HG03097 (cell line): Measurements from ENCODE around the gene IL6.

Experiments used
- ATAC-seq: cut with Tn5 transposase; IDR thresholded peaks from one replicate; pipeline ENCODE4 v1.9.1; 2021; ENCODE audit not compliant: unreplicated experiment, low FRiP score

The IL6 gene

GRCh38 chr7:22724861-22725260 lies 2.1 kb upstream of the IL6 start:
- ATAC-seq: no peak

DNA sequence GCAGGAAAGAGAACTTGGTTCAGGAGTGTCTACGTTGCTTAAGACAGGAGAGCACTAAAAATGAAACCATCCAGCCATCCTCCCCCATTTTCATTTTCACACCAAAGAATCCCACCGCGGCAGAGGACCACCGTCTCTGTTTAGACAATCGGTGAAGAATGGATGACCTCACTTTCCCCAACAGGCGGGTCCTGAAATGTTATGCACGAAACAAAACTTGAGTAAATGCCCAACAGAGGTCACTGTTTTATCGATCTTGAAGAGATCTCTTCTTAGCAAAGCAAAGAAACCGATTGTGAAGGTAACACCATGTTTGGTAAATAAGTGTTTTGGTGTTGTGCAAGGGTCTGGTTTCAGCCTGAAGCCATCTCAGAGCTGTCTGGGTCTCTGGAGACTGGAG lies 1.4 kb upstream of the IL6 start:
- ATAC-seq: no peak

DNA sequence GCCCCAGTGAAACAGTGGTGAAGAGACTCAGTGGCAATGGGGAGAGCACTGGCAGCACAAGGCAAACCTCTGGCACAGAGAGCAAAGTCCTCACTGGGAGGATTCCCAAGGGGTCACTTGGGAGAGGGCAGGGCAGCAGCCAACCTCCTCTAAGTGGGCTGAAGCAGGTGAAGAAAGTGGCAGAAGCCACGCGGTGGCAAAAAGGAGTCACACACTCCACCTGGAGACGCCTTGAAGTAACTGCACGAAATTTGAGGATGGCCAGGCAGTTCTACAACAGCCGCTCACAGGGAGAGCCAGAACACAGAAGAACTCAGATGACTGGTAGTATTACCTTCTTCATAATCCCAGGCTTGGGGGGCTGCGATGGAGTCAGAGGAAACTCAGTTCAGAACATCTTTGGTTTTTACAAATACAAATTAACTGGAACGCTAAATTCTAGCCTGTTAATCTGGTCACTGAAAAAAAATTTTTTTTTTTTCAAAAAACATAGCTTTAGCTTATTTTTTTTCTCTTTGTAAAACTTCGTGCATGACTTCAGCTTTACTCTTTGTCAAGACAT lies 574 bp upstream of the IL6 start:
- peak; percentile 60 for ATAC-seq

- ATAC-seq: no peak
These were observed 675 bp downstream of the IL6 start for GRCh38 chr7:22727714-22728035.

GRCh38 chr7:22728401-22729029 lies 1.5 kb downstream of the IL6 start:
- ATAC-seq: no peak

DNA sequence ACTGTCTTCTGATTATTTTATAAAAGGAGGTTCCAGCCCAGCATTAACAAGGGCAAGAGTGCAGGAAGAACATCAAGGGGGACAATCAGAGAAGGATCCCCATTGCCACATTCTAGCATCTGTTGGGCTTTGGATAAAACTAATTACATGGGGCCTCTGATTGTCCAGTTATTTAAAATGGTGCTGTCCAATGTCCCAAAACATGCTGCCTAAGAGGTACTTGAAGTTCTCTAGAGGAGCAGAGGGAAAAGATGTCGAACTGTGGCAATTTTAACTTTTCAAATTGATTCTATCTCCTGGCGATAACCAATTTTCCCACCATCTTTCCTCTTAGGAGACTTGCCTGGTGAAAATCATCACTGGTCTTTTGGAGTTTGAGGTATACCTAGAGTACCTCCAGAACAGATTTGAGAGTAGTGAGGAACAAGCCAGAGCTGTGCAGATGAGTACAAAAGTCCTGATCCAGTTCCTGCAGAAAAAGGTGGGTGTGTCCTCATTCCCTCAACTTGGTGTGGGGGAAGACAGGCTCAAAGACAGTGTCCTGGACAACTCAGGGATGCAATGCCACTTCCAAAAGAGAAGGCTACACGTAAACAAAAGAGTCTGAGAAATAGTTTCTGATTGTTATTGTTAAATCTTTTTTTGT lies 2.3 kb downstream of the IL6 start:
- ATAC-seq: no peak

DNA sequence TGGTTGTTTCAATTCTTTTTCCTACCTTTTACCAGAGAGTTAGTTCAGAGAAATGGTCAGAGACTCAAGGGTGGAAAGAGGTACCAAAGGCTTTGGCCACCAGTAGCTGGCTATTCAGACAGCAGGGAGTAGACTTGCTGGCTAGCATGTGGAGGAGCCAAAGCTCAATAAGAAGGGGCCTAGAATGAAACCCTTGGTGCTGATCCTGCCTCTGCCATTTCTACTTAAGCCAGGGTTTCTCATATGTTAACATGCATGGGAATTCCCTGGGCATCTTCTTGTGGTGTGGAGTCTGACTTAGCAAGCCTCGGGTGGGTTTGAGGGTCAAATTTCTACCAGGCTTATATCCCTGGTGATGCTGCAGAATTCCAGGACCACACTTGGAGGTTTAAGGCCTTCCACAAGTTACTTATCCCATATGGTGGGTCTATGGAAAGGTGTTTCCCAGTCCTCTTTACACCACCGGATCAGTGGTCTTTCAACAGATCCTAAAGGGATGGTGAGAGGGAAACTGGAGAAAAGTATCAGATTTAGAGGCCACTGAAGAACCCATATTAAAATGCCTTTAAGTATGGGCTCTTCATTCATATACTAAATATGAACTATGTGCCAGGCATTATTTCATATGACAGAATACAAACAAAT lies 3.2 kb downstream of the IL6 start:
- ATAC-seq: no peak

GRCh38 chr7:22730921-22731654 lies 4.1 kb downstream of the IL6 start:
- ATAC-seq: no peak

- ATAC-seq: no peak
These were observed 4.8 kb downstream of the IL6 start for GRCh38 chr7:22731766-22732165.

- no peak for ATAC-seq
These were observed 5.6 kb downstream of the IL6 start for GRCh38 chr7:22732556-22733126.

- no peak for ATAC-seq
These were observed 6.8 kb downstream of the IL6 start for GRCh38 chr7:22733761-22734160.

- no peak for ATAC-seq
These were observed 16.0 kb downstream of the IL6 start for GRCh38 chr7:22743014-22743413.

DNA sequence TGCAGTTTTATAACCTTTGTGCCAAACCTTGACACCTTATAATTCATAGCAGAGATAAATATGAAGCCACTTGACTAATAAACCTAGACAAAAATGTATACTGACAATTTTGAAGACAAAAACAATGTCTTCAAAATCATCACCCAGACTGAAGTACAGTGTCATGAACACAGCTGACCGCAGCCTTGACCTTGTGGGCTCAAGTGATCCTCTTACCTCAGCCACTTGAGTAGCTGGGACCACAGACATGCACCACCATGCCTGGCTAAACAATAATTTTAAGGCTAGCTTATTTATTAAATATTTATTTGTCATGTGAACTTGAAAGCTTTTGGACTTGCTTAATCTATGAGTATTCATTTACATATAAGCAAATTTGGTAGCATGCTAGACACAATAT lies 24.3 kb downstream of the IL6 start:
- no peak for ATAC-seq

GRCh38 chr7:22757338-22757994 lies 30.5 kb downstream of the IL6 start:
- no peak for ATAC-seq

- no peak for ATAC-seq
These were observed 31.6 kb downstream of the IL6 start for GRCh38 chr7:22758576-22758975.

DNA sequence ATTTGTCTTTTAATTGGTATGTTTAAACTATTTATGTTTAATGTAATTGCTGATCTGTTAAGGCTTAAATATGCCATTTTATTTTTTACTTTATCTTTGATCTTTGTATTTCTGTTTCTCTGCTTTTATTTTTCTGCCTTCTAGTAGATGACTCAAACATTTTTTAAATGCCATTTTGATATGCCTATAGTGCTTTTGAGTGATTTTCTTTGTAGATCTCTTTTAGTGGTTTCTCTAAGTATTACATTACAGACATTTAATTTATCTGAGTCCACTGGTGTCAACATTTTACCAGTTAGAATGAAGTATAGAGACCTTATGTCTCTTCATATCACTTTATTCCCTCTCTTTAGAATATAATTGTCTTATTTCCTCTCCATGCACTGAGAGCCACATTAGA lies 32.7 kb downstream of the IL6 start:
- ATAC-seq: no peak

DNA sequence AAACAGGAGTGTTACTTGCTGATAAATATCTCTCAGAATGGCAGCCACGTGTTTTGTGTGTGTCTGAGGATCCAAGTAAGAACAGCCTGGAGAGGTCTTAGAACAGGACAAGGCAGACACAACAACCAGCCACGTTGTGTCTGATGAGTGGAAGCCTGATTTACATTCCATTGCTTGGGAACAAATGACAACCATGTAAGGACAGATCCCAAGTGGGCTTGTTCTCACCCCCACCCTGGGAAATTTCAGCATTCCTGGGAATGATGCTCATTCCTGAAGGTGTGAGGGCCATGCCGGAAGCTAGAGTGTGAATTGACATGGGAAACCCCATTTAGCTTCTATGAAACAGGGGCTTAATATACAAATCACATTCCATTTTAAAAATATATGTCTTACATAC lies 35.9 kb downstream of the IL6 start:
- no peak for ATAC-seq

GRCh38 chr7:22765609-22766008 lies 38.6 kb downstream of the IL6 start:
- no peak for ATAC-seq

- ATAC-seq: no peak
These were observed 44.3 kb downstream of the IL6 start for GRCh38 chr7:22771194-22771871.

GRCh38 chr7:22771872-22772228 lies 44.9 kb downstream of the IL6 start:
- ATAC-seq: no peak
